Measurements from ENCODE around the gene USH2A.

USH2A gene

DNA sequence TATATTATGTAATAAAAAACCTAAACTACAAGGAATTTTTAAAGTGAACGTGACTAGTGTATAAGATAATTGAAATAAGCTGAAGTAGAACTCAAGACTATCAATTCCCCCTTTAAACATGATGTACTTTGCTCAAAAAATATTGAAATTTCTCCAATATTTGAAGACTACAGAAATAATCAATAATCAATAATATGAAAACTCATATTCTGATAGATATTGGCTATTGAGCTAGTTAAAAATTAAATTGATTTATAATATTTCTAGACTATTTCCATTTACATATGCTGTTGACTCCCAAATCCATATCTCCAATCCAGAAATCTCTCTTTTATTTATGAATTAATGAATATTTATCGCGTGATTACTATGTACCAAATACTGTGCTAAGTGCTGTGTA lies 133.2 kb downstream of the USH2A start:
- DNase-seq (ENCODE audit: low spot score): no peak

GRCh38 chr1:216285052-216285451 lies 138.2 kb downstream of the USH2A start:
- no peak for DNase-seq (ENCODE audit: low spot score)

DNA sequence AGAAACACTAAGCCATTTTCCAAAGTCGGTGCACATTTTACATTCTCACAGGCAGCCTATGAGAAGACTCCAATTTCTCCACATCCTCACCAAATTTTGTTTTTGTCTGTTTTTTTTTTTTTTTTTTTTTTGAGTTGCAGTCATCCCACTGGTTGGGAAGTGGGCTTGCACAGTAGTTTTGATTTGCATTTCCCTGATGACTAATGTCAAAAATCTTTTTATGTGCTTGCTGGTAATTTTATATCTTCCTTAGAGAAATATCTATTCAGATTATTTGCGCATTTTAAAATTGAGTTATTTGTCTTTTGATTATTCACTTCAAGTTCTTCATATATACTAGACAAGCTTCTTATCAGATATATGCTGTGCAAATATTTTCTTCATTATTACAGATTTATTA lies 141.5 kb downstream of the USH2A start:
- no peak for DNase-seq (ENCODE audit: low spot score)

GRCh38 chr1:216270086-216270773 lies 153.0 kb downstream of the USH2A start:
- no peak for DNase-seq (ENCODE audit: low spot score)

DNA sequence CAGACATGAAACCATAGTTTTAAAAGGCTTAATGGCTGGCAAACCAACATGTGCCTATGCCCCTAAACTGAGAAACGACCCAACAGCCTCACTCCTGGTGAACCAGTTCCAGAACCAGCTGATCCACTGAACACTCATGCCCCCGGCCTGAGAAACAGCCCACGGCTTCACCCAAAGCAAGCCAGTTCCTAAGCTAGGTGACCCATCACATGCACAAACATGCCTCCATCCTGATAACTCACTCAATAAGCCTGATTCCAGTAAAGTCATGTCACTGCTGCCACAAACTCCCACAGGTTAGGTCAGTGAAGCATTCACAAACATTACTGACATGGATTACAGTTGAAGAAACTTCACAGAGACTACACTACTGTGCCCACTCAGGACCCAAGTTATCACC lies 161.6 kb downstream of the USH2A start:
- DNase-seq (ENCODE audit: low spot score): no peak

DNA sequence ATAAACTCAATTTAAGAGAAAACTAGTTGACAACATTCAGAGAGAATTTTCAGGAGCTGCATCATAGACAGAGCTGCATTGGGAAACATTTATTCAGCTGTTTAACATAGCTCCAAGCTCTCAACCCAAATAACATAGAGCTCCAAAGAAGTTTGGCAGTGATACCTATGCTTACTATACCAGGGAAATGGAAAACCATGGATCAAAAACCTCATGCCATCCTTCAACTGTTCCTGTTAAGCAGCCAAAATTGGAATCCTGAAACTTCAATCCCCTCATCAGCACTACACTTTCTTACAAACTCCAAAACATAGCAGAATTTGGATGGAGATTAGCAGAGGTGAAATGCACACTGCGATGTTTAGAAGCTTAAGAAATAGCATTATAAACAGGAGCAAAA lies 164.4 kb downstream of the USH2A start:
- DNase-seq (ENCODE audit: low spot score): no peak

GRCh38 chr1:216258386-216258785 lies 164.9 kb downstream of the USH2A start:
- no peak for DNase-seq (ENCODE audit: low spot score)

- no peak for DNase-seq (ENCODE audit: low spot score)
These were observed 172.4 kb downstream of the USH2A start for GRCh38 chr1:216250861-216251260.

DNA sequence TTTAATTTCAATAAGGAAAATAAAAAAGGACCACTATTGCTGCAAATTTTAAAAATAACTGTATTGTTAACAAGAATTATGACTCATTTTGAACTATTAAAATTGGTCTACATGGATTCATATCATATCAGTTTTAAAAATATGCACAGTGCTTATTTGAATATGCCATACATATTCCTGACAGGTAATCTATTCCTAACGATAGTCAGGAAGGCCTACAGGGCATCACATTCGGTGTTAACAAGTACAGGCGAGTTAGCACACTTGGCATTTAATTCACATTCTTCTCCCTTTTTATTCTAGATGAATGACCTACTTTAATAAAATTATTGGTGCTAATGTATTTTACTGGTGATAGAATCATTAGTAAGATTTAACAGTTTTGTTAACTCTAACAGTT lies 174.6 kb downstream of the USH2A start:
- no peak for DNase-seq (ENCODE audit: low spot score)

DNA sequence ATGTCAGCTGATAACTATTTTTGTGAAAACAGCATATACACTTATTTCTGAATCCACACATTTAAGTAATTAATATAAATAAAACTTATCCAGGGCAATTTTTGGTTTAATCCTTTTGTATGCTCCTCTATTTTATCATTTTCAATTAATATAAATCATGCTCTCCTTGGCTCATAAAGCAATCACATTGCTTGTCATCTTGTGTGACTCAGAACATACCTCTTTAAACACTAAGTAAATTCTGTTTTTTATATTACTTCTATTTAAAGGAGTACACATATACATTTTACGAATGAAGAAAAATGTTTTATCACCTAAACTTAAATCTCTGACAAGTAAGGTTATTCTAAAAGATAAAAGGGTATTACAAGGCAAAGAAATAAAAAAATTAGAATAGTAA lies 175.3 kb downstream of the USH2A start:
- DNase-seq (ENCODE audit: low spot score): no peak

DNA sequence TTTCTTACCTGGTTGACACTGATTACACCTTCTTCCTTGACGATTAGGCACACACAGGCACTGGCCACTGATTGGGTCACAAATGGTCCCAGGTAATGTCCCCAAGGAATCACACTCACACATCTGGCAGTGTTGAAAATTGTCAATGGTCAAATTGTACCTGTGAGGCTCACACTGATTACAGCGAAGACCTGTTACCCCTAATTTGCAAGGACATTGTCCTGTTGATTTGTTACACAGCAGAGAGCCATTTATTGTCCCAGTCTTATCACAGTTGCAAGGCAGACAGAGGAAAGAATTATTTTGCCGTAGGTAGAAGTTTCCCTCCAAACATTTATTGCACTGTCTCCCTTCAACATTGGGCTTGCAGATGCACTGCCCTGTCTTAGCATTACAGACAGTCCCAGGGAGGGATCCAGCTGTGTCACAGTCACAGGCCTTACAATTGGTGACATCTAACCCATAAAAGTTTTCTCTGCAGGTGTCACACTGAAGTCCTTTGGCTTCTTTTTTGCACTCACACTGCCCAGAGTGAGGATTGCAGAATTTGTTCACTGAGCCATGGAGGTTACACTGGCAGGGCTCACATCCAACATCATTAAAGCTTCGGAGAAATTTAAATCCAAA lies 176.6 kb downstream of the USH2A start:
- no peak for DNase-seq (ENCODE audit: low spot score)

DNA sequence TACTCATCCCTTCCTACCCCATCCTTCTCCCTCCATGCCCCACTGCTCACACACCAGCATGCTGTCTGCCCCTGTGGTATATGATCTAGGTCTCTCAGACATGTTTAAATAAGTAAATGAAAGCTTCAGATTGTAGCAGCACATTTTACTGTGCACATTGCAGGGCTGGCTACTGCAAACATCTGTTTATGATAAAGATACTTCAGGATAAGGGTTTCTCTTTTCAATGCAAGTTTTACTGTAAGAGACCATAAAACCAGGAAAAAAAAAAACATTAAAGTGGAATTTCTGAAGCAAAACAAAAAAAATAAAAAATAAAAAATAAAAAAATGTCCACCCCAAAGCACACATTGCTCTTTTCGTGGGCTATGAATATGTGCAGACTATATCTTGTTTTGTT lies 184.4 kb downstream of the USH2A start:
- no peak for DNase-seq (ENCODE audit: low spot score)

DNA sequence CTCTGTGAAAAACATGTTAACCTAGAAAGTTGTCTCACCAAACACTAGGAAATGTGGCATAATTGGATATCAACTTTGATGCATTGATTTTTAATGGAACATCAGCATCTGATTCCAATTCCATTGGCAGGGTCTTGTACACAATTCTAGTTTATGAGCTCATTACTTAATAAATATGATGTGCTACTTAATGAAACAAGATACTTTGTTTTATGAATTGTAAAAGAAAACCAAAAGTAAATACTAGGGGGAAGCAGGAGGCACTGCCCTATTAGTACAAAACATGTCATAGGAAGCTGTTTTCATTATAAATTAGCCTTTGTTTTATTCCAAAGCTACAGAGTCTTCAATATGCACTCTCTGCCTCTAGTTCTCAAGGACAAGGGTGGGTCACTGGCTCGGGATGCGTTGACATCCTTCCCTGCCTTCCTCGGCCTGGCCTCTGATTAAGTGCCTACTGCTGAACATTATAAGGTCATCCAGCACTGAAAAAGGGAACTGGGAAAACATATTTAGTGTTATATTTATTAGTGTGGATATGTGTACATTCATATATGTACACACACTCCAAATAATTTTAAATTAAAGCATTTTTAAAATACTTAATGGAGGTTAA lies 185.2 kb downstream of the USH2A start:
- DNase-seq (ENCODE audit: low spot score): no peak

GRCh38 chr1:216224233-216224632 lies 199.0 kb downstream of the USH2A start:
- DNase-seq (ENCODE audit: low spot score): no peak

GRCh38 chr1:216223486-216223885 lies 199.8 kb downstream of the USH2A start:
- no peak for DNase-seq (ENCODE audit: low spot score)

GRCh38 chr1:216222288-216222687 lies 201.0 kb downstream of the USH2A start:
- no peak for DNase-seq (ENCODE audit: low spot score)

GRCh38 chr1:216221260-216221700 lies 202.0 kb downstream of the USH2A start:
- DNase-seq (ENCODE audit: low spot score): peak; percentile 60

GRCh38 chr1:216216305-216216704 lies 206.9 kb downstream of the USH2A start:
- no peak for DNase-seq (ENCODE audit: low spot score)

DNA sequence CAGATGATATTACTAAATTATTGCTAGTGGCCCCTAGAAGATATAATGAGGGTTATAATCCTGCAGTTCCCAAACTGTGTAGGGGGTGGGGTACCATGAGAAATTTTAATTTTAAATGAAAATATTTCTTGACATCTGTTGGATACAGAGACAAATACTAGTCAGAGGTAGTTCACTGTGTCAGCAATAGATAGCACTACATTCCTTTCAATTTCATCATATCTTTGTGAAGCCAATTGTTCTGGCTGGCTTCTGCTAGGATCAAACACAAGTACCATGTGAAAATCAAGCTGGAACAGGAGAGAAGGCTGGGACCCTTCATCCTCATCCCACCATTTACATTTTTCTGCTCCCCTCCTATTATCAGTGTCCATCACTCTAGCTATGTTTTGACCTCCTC lies 208.1 kb downstream of the USH2A start:
- DNase-seq (ENCODE audit: low spot score): peak; percentile 8

GRCh38 chr1:216212826-216213225 lies 210.4 kb downstream of the USH2A start:
- no peak for DNase-seq (ENCODE audit: low spot score)

DNA sequence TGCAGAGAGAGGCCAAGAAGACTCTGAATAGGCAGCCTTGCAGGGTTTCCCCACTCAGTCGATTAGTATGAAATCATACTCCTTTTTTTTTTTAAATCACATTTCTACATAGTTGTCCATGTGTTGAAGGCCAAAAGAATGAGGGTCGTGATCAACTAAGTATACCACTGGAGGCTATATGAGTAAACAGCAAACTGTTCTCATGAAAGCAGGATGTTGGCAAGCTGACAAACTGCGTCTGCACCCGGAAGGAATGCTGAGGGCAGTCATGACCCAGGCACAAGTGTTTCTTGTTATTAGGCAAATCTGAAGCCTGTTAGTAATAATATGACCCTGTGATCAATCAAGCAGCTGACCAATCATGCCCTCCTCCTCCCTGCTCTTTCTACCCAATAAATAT lies 213.2 kb downstream of the USH2A start:
- DNase-seq (ENCODE audit: low spot score): no peak

GRCh38 chr1:216209125-216209524 lies 214.1 kb downstream of the USH2A start:
- no peak for DNase-seq (ENCODE audit: low spot score)

DNA sequence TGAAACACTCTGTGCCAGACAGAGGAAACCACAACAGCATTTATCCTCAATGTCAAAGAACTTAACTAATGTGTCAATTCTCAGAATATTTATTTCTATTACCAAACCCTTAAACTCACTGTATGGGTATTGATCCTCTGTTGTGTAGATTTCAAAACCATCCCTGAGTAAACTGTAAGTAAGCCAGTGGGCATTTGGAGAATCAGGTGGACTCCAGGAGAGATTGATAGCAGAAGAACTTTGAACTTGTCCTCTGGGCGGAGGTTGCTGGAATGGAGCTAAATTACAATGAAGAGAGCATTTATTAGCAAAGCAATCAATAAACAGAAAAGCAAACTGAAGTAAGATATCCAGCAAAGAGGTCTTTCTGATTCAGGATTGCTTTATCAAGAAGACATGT lies 216.1 kb downstream of the USH2A start:
- no peak for DNase-seq (ENCODE audit: low spot score)

DNA sequence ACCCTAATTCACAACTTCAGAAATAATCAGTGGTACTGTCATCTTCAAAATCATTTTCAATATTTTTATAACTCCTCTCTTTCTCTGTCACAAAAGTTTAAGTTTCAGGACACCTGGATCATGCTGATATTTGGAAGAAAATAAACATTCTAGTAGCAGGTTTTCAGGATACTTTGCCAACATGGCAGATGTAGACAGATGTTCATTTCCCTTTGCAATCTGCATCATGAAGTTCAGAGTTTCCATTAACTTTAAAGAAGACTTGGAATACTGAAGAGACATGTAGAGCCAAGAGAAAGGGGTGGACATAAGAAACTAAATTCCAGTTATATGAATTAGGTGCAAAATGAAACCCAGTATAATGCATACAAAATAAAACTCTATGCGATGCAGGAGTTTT lies 218.1 kb downstream of the USH2A start:
- DNase-seq (ENCODE audit: low spot score): no peak
